GM12891 (cell line): ENCODE results near the gene GLCCI1.

Experiments used
- POLR2A ChIP-seq: IDR thresholded peaks from 2 replicates; pipeline ENCODE4 v1.6.1; 2011; ENCODE audit warnings: low read depth, low read length, control low read depth
- POLR2AphosphoS5 ChIP-seq: IDR thresholded peaks from 2 replicates; pipeline ENCODE4 v1.6.1; 2011; ENCODE audit warnings: low read depth, low read length, control low read depth
- POU2F2 ChIP-seq: IDR thresholded peaks from 2 replicates; pipeline ENCODE4 v1.6.1; 2011; ENCODE audit warnings: low read depth, mild to moderate bottlenecking, control low read depth, low read length, moderate library complexity
- SPI1 ChIP-seq: IDR thresholded peaks from 2 replicates; pipeline ENCODE4 v1.6.1; 2011; ENCODE audit warnings: low read depth, low read length, control low read depth

DNA sequence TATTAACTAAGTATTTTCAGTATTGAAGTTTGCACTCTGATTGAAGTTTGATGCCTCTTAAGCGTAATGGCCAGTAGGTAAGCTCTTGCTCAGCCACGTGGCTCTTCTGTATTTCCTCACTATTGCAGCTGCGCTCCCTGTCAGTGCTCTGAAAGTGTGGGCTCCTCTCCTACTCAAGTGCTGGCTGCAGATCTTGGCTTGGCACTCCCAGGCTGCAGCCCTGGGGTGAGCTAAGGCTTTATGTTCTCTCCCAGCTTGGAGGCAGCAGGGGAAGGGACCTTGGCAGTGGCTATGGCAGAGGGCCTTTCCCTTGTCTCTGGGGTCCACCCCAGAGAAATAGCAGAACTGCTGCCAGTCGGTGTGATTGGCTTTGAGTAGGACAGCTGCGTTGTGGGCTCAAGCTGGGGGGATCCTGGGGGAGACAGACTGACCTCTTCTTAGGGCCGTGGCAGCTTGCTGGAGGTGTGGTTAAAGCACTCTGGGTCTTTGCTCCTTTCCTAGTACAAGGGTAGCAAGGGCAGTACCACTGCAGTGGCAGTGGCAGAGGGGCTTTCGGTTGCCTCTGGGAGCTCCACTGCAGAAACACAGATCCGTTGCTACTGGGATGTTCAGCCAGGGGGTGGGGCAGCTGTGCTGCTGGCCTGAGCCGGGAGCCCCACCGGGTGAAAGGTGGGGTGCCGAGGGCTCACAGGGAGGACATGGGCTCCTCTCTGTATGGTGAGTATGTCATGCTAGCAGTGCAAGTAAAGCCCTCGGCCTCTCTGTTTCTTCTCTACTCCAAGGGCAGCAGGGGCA, 100.5 kb downstream of the GLCCI1 start:
- TF ChIP-seq POLR2AphosphoS5 (no peak), POLR2A (no peak), SPI1 (no peak), POU2F2 (no peak)
